ENCODE measurements around the gene FILIP1.

The FILIP1 gene

GRCh38 chr6:75379536-75379935 is 114.1 kb downstream of the FILIP1 start:
- no peak for DNase-seq (ENCODE audit: low read depth in 2 of 2)

- DNase-seq (ENCODE audit: low read depth in 2 of 2): no peak
Observed at GRCh38 chr6:75378101-75378500, 115.5 kb downstream of the FILIP1 start.

- DNase-seq (ENCODE audit: low read depth in 2 of 2): no peak
Observed at GRCh38 chr6:75377386-75377785, 116.2 kb downstream of the FILIP1 start.

- no peak for DNase-seq (ENCODE audit: low read depth in 2 of 2)
Observed at GRCh38 chr6:75376347-75377024, 117.1 kb downstream of the FILIP1 start.

GRCh38 chr6:75374961-75375400 is 118.6 kb downstream of the FILIP1 start:
- DNase-seq (ENCODE audit: low read depth in 2 of 2): no peak

- no peak for DNase-seq (ENCODE audit: low read depth in 2 of 2)
Observed at GRCh38 chr6:75372884-75373283, 120.7 kb downstream of the FILIP1 start.

GRCh38 chr6:75370011-75370410 is 123.6 kb downstream of the FILIP1 start:
- no peak for DNase-seq (ENCODE audit: low read depth in 2 of 2)

- DNase-seq (ENCODE audit: low read depth in 2 of 2): no peak
Observed at GRCh38 chr6:75368864-75369402, 124.7 kb downstream of the FILIP1 start.

GRCh38 chr6:75368151-75368779 is 125.3 kb downstream of the FILIP1 start:
- no peak for DNase-seq (ENCODE audit: low read depth in 2 of 2)

- DNase-seq (ENCODE audit: low read depth in 2 of 2): no peak
Observed at GRCh38 chr6:75363304-75363703, 130.3 kb downstream of the FILIP1 start.

GRCh38 chr6:75353644-75354043 is 140.0 kb downstream of the FILIP1 start:
- DNase-seq (ENCODE audit: low read depth in 2 of 2): no peak

- no peak for DNase-seq (ENCODE audit: low read depth in 2 of 2)
Observed at GRCh38 chr6:75351570-75351969, 142.0 kb downstream of the FILIP1 start.

GRCh38 chr6:75350808-75351207 is 142.8 kb downstream of the FILIP1 start:
- no peak for DNase-seq (ENCODE audit: low read depth in 2 of 2)

GRCh38 chr6:75350156-75350555 is 143.4 kb downstream of the FILIP1 start:
- no peak for DNase-seq (ENCODE audit: low read depth in 2 of 2)

GRCh38 chr6:75349262-75349984 is 144.2 kb downstream of the FILIP1 start:
- no peak for DNase-seq (ENCODE audit: low read depth in 2 of 2)

- DNase-seq (ENCODE audit: low read depth in 2 of 2): no peak
Observed at GRCh38 chr6:75348882-75349261, 144.7 kb downstream of the FILIP1 start.

- no peak for DNase-seq (ENCODE audit: low read depth in 2 of 2)
Observed at GRCh38 chr6:75347898-75348610, 145.5 kb downstream of the FILIP1 start.

GRCh38 chr6:75345413-75345812 is 148.2 kb downstream of the FILIP1 start:
- DNase-seq (ENCODE audit: low read depth in 2 of 2): no peak

- no peak for DNase-seq (ENCODE audit: low read depth in 2 of 2)
Observed at GRCh38 chr6:75344455-75344854, 149.1 kb downstream of the FILIP1 start.

- DNase-seq (ENCODE audit: low read depth in 2 of 2): no peak
Observed at GRCh38 chr6:75344021-75344420, 149.6 kb downstream of the FILIP1 start.

GRCh38 chr6:75337835-75338580 is 155.6 kb downstream of the FILIP1 start:
- DNase-seq (ENCODE audit: low read depth in 2 of 2): no peak

Data from stimulated activated CD4-positive, alpha-beta T cell treated with anti-CD3 and anti-CD28 coated beads, Interleukin-4, amount 100 ng/mL, for 48 hours (primary cell).